IMR-90 (cell line): ENCODE data around the gene RHBDD1. TPM values are rescaled to one million over a fixed set of nuclear protein-coding genes. Genes with fewer than 3 reads are reported as not detected.

Source experiments
- ATAC-seq: fragments of 200-7000 bp; cut with Tn5 transposase; 2 replicates; pipeline ENCODE4 v1.9.1; 2020; ENCODE audit warnings: low read depth, mild to moderate bottlenecking, moderate library complexity
- BruUV-seq: library from RNA; stranded (reverse); fragments of 400-500 nt; replicated peaks from 2 replicates; lab custom pipeline; 2021; lab: Mats Ljungman, UMichigan
- CTCF ChIA-PET: fragments of 300-600 bp; formaldehyde crosslinking; extraction: SDS; loops from one replicate; lab custom pipeline; 2021; ENCODE audit warnings: antibody characterized with exemption; lab: Yijun Ruan, JAX
- POLR2A ChIA-PET: fragments of 300-600 bp; sonication (Branson Sonifier 250); formaldehyde crosslinking; loops from one replicate; lab custom pipeline; 2022; ENCODE audit warnings: antibody characterized with exemption; ENCODE audit not compliant: unreplicated experiment; lab: Charles Lee
- DNase-seq: peaks from one replicate; pipeline ENCODE4 v3.0.0; 2013
- H2AFZ ChIP-seq: replicated peaks from 2 replicates; pipeline ENCODE3; 2013; ENCODE audit warnings: low read length, mild to moderate bottlenecking; ENCODE audit not compliant: poor library complexity
- H2AK5ac ChIP-seq: 2 replicates; pipeline ENCODE4 v1.6.1; 2013; ENCODE audit warnings: low read depth, low read length, inconsistent platforms
- H2AK9ac ChIP-seq: replicated peaks from 2 replicates; pipeline ENCODE3; 2013; ENCODE audit warnings: mild to moderate bottlenecking, low read depth, low read length, moderate library complexity; ENCODE audit not compliant: poor library complexity
- H2BK120ac ChIP-seq: 2 replicates; pipeline ENCODE4 v1.6.1; 2013; ENCODE audit warnings: low read depth, low read length, inconsistent platforms
- H2BK15ac ChIP-seq: 3 replicates; pipeline ENCODE4 v1.6.1; 2013; ENCODE audit warnings: low read depth, low read length, inconsistent platforms
- H2BK20ac ChIP-seq: 2 replicates; pipeline ENCODE4 v1.6.1; 2013; ENCODE audit warnings: low read depth, mild to moderate bottlenecking, inconsistent platforms, low read length, moderate library complexity
- H2BK5ac ChIP-seq: 2 replicates; pipeline ENCODE4 v1.6.1; 2013; ENCODE audit warnings: mild to moderate bottlenecking, low read depth, low read length, inconsistent platforms; ENCODE audit not compliant: poor library complexity, severe bottlenecking
- H3K14ac ChIP-seq: replicated peaks from 2 replicates; pipeline ENCODE4 v1.6.1; 2013; ENCODE audit warnings: low read depth, low read length, inconsistent platforms
- H3K18ac ChIP-seq: 2 replicates; pipeline ENCODE4 v1.6.1; 2013; ENCODE audit warnings: low read depth, low read length, control low read depth
- H3K23ac ChIP-seq: 2 replicates; pipeline ENCODE4 v1.6.1; 2013; ENCODE audit warnings: low read depth, low read length, inconsistent platforms
- H3K27ac ChIP-seq: 2 replicates; pipeline ENCODE4 v1.5.1; 2013; ENCODE audit warnings: mild to moderate bottlenecking, control low read depth, low read length; ENCODE audit not compliant: insufficient read depth
- H3K27me3 ChIP-seq: 2 replicates; pipeline ENCODE4 v1.6.1; 2013; ENCODE audit warnings: low read length; ENCODE audit not compliant: control insufficient read depth, insufficient read depth
- H3K36me3 ChIP-seq: 2 replicates; pipeline ENCODE4 v1.6.1; 2013; ENCODE audit warnings: low read length, mixed read lengths; ENCODE audit not compliant: control insufficient read depth, insufficient read depth
- H3K4ac ChIP-seq: 2 replicates; pipeline ENCODE4 v1.6.1; 2013; ENCODE audit warnings: low read depth, low read length, inconsistent platforms
- H3K4me1 ChIP-seq: 2 replicates; pipeline ENCODE4 v1.6.1; 2013; ENCODE audit warnings: low read length, mixed read lengths; ENCODE audit not compliant: control insufficient read depth, insufficient read depth
- H3K4me2 ChIP-seq: 2 replicates; pipeline ENCODE4 v1.6.1; 2013; ENCODE audit warnings: low read depth, mild to moderate bottlenecking, control low read depth, low read length, moderate library complexity
- H3K4me3 ChIP-seq: 2 replicates; pipeline ENCODE4 v1.5.1; 2013; ENCODE audit warnings: low read depth, mild to moderate bottlenecking, control low read depth, low read length, moderate library complexity; ENCODE audit not compliant: insufficient read depth
- H3K56ac ChIP-seq: 2 replicates; pipeline ENCODE4 v1.6.1; 2013; ENCODE audit warnings: low read length, inconsistent platforms; ENCODE audit not compliant: insufficient read depth; ENCODE audit errors: extremely low read depth
- H3K79me1 ChIP-seq, 2 experiments: 2 replicates each; pipeline ENCODE4 v1.6.1; 2013; ENCODE audit warnings: low read length in 2 of 2, inconsistent platforms in 1 of 2, low read depth in 1 of 2
- H3K9ac ChIP-seq: 2 replicates; pipeline ENCODE4 v1.6.1; 2013; ENCODE audit warnings: low read depth, low read length, control low read depth
- H3K9me1 ChIP-seq: 2 replicates; pipeline ENCODE4 v1.6.1; 2013; ENCODE audit warnings: low read length, inconsistent platforms; ENCODE audit not compliant: insufficient read depth
- H3K9me3 ChIP-seq: 2 replicates; pipeline ENCODE4 v1.6.1; 2013; ENCODE audit warnings: low read length; ENCODE audit not compliant: control insufficient read depth, insufficient read depth
- H4K20me1 ChIP-seq: 2 replicates; pipeline ENCODE4 v1.6.1; 2013; ENCODE audit warnings: low read length, inconsistent platforms; ENCODE audit not compliant: insufficient read depth
- H4K5ac ChIP-seq: 2 replicates; pipeline ENCODE4 v1.6.1; 2013; ENCODE audit warnings: mild to moderate bottlenecking, low read depth, low read length, control low read depth
- H4K8ac ChIP-seq, 2 experiments: 2 replicates each; pipeline ENCODE4 v1.6.1; 2013; ENCODE audit warnings: low read depth in 2 of 2, low read length in 2 of 2, control low read depth in 1 of 2, inconsistent platforms in 1 of 2
- H4K91ac ChIP-seq: 2 replicates; pipeline ENCODE4 v1.6.1; 2013; ENCODE audit warnings: low read depth, low read length, inconsistent platforms; ENCODE audit not compliant: insufficient read depth
- CEBPB ChIP-seq: IDR thresholded peaks from 2 replicates; pipeline ENCODE4 v1.6.1; 2012; ENCODE audit warnings: low read depth, low read length, improper control_type of control experiment
- MAZ ChIP-seq: IDR thresholded peaks from 2 replicates; pipeline ENCODE4 v1.6.1; 2012; ENCODE audit warnings: low read depth, mild to moderate bottlenecking, low read length, improper control_type of control experiment, moderate library complexity, borderline replicate concordance
- RFX5 ChIP-seq: IDR thresholded peaks from 2 replicates; pipeline ENCODE4 v1.8.0; 2012; ENCODE audit warnings: low read depth, mild to moderate bottlenecking, low read length, moderate library complexity
- WGBS, 2 experiments: methylation state at CpG; one replicate each; pipeline versions ENCODE4 v1.1.5 to v1.1.7; 2013; ENCODE audit warnings: missing lambda C conversion rate in 2 of 2; ENCODE audit not compliant: insufficient read length in 1 of 2; ENCODE audit errors: extremely low coverage in 2 of 2; 5-methylcytosine and 5-hydroxymethylcytosine counted together
- dilution Hi-C: fragments of 300-500 bp; cut with HindIII; formaldehyde crosslinking; loops from one replicate; pipeline ENCODE4 v1.14.3; 2018; ENCODE audit warnings: low sequenced_read_pairs; ENCODE audit not compliant: unreplicated experiment
- in situ Hi-C: fragments of 300-500 bp; cut with MboI; formaldehyde crosslinking; loops from 3 replicates; pipeline ENCODE4 v1.14.3; 2019; ENCODE audit warnings: low sequenced_read_pairs, inconsistent platforms, mixed read lengths
- intact Hi-C: fragments of 100-400 bp; cut with micrococcal nuclease; formaldehyde crosslinking; loops from 2 replicates; pipeline ENCODE4 v1.10.0; 2022
- polyA plus RNA-seq, 3 experiments: library from polyadenylated mRNA; depleted of rRNA; stranded (reverse); fragments of >200 nt; gene quantifications; 2 replicates each; pipeline ENCODE4 v1.2.3, GENCODE V29; 2012; ENCODE audit warnings: low replicate concordance in 1 of 3
- total RNA-seq: library from RNA; depleted of rRNA; stranded (reverse); fragments of >200 nt; gene quantifications from 2 replicates; pipeline ENCODE4 v1.2.3, GENCODE V29; 2012

Gene RHBDD1
- total and polyA plus RNA-seq, 2 of the 4 experiments (the other 2 are of a cell fraction) = 9.7 to 14.0 TPM

DNA sequence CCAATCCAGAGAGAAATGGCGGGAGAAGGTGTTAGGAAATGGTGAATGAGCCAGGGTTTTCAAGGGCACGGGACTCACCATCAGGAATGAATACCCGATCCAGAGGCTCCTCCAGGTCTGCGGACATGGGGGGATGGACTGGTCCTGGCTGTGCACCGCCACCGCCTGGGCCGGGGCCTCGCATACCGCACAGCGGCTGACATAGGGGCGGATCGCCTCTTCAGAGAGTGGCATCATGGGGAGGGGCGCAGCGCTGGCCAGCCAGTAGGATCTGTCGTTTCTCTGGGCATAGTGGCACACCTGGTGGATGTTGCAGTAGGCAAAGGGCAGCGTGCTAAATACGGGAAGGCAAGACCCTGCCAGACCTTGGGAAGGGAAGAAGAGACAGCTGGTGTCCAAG, 172.1 kb downstream of the RHBDD1 start:
- Histone ChIP-seq H4K20me1 (no peaks in the 10 kb centered on the region), H3K36me3 (no peaks in the 10 kb centered on the region), H3K14ac (no peak overlapping the region), H3K9me1 (no peaks in the 10 kb centered on the region), H2AK5ac (no peak overlapping the region), H2BK120ac (no peak overlapping the region), H4K5ac (no peak overlapping the region), H4K8ac (no peak overlapping the region), H3K79me1 (no peaks in the 10 kb centered on the region), H3K18ac (no peak overlapping the region), H3K27ac (no peak overlapping the region), H2BK5ac (no peak overlapping the region), H2AK9ac (no peak overlapping the region), H2AFZ (no peak overlapping the region), H2BK15ac (no peak overlapping the region), H4K91ac (no peak overlapping the region), H3K23ac (no peak overlapping the region), H3K4me2 (no peak overlapping the region), H2BK20ac (no peak overlapping the region), H3K4me1 (no peaks in the 10 kb centered on the region), H3K9me3 (peaks cover 1% of the 10 kb centered on the region; the same call in 1 of the 2 replicates), H3K4ac (no peak overlapping the region), H3K4me3 (no peak overlapping the region), H3K9ac (no peak overlapping the region), H3K56ac (no peak overlapping the region), H3K27me3 (no peaks in the 10 kb centered on the region)
- dilution Hi-C loops = no loop called here
- ChIA-PET CTCF (no interaction called here), POLR2A (no interaction called here)
- ATAC-seq (no peak), DNase-seq (no peak)
- no peak for TF ChIP-seq RFX5
- no peak for TF ChIP-seq MAZ
- TF ChIP-seq CEBPB = no peak
- no CpG with 5 or more reads among the region's 17 CpGs for WGBS, 2 experiments
- intact Hi-C loops = no loop called here
- no TSS peak for BruUV-seq
- in situ Hi-C loops = no loop called here
